HepG2 (cell line): Measurements from ENCODE around the gene TAS2R40. TPM values are rescaled to one million over a fixed set of nuclear protein-coding genes. Genes with fewer than 3 reads are reported as not detected.

Experiments
- ADNP ChIP-seq: sonication (generic); formaldehyde crosslinking; IDR thresholded peaks from 2 replicates; pipeline ENCODE4 v1.4.0; 2020; ENCODE audit warnings: missing genetic modification reagents
- AGO2 ChIP-seq: fragments of 200-400 bp; formaldehyde crosslinking; optimal IDR thresholded peaks from 2 replicates; pipeline ENCODE3; 2017; ENCODE audit warnings: mild to moderate bottlenecking, low read depth, low read length, moderate library complexity
- CENPT ChIP-seq: sonication (generic); formaldehyde crosslinking; IDR thresholded peaks from 2 replicates; pipeline ENCODE4 v1.8.0; 2022; ENCODE audit warnings: low read depth, mild to moderate bottlenecking, moderate library complexity, missing genetic modification reagents
- CREBL2 ChIP-seq: sonication (generic); formaldehyde crosslinking; IDR thresholded peaks from 2 replicates; pipeline ENCODE4 v1.8.1; 2023; ENCODE audit warnings: missing genetic modification reagents, mild to moderate bottlenecking, borderline replicate concordance
- ELK4 ChIP-seq: sonication (generic); formaldehyde crosslinking; IDR thresholded peaks from 2 replicates; pipeline ENCODE4 v1.9.0; 2021; ENCODE audit warnings: missing genetic modification reagents, borderline replicate concordance
- FOSL1 ChIP-seq: sonication (generic); formaldehyde crosslinking; IDR thresholded peaks from 2 replicates; pipeline ENCODE4 v1.9.0; 2021; ENCODE audit warnings: missing genetic modification reagents, borderline replicate concordance
- KDM2A ChIP-seq: sonication (generic); formaldehyde crosslinking; IDR thresholded peaks from 2 replicates; pipeline ENCODE4 v1.4.0; 2020; ENCODE audit warnings: low read depth, missing genetic modification reagents, borderline replicate concordance
- MIXL1 ChIP-seq: IDR thresholded peaks from 2 replicates; pipeline ENCODE4 v1.6.1; 2016
- MTF2 ChIP-seq: sonication (generic); formaldehyde crosslinking; IDR thresholded peaks from 2 replicates; pipeline ENCODE4 v1.5.0; 2020; ENCODE audit warnings: missing genetic modification reagents, borderline replicate concordance
- NFE2L1 ChIP-seq: sonication (generic); formaldehyde crosslinking; IDR thresholded peaks from 2 replicates; pipeline ENCODE4 v1.4.0; 2020; ENCODE audit warnings: missing genetic modification reagents, mild to moderate bottlenecking, borderline replicate concordance
- PHB2 ChIP-seq: fragments of 450-650 bp; IDR thresholded peaks from 2 replicates; pipeline ENCODE4 v1.6.1; 2018; ENCODE audit not compliant: partially characterized antibody
- RAD21 ChIP-seq: fragments of 450-650 bp; formaldehyde crosslinking; IDR thresholded peaks from 2 replicates; pipeline ENCODE4 v1.5.0; 2020; ENCODE audit warnings: mild to moderate bottlenecking
- RNF219 ChIP-seq: sonication (generic); formaldehyde crosslinking; IDR thresholded peaks from 2 replicates; pipeline ENCODE4 v1.5.0; 2020; ENCODE audit warnings: mild to moderate bottlenecking, missing genetic modification reagents
- SAFB2 ChIP-seq: sonication (generic); formaldehyde crosslinking; IDR thresholded peaks from 2 replicates; pipeline ENCODE4 v1.5.1; 2020; ENCODE audit warnings: missing genetic modification reagents, low read depth, mild to moderate bottlenecking, borderline replicate concordance
- SMARCE1 ChIP-seq: fragments of 450-650 bp; IDR thresholded peaks from 2 replicates; pipeline ENCODE4 v1.6.1; 2017; ENCODE audit warnings: borderline replicate concordance
- SNAI1 ChIP-seq: sonication (generic); formaldehyde crosslinking; IDR thresholded peaks from 2 replicates; pipeline ENCODE4 v1.5.0; 2020; ENCODE audit warnings: mild to moderate bottlenecking, missing genetic modification reagents, borderline replicate concordance
- ZNF354B ChIP-seq: sonication (generic); formaldehyde crosslinking; IDR thresholded peaks from 2 replicates; pipeline ENCODE4 v1.8.0; 2022; ENCODE audit warnings: mild to moderate bottlenecking, missing genetic modification reagents
- ZNF607 ChIP-seq: sonication (generic); formaldehyde crosslinking; IDR thresholded peaks from 2 replicates; pipeline ENCODE4 v1.5.1; 2020; ENCODE audit warnings: missing genetic modification reagents, mild to moderate bottlenecking, borderline replicate concordance
- ZNF710 ChIP-seq: sonication (generic); formaldehyde crosslinking; IDR thresholded peaks from 2 replicates; pipeline ENCODE4 v1.5.0; 2020; ENCODE audit warnings: mild to moderate bottlenecking, missing genetic modification reagents, borderline replicate concordance
- ZNF782 ChIP-seq: sonication (generic); formaldehyde crosslinking; IDR thresholded peaks from 2 replicates; pipeline ENCODE4 v1.4.0; 2020; ENCODE audit warnings: missing genetic modification reagents, mild to moderate bottlenecking, borderline replicate concordance
- polyA plus RNA-seq, 8 experiments: library from polyadenylated mRNA; depleted of rRNA in 3 of 8; stranded (reverse) in 7 of 8; unstranded in 1 of 8; fragments of >200 nt; fragmentation: Illumina TruSeq in 4 of 8; extraction: Trizol in 4 of 8; gene quantifications; 2 replicates each; pipeline versions ENCODE4 v1.2.1 to v1.2.3, GENCODE V29; 2011 to 2016; ENCODE audit warnings: low read depth in 4 of 8, missing spikeins in 1 of 8, mixed read lengths in 1 of 8; ENCODE audit not compliant: insufficient read depth in 1 of 8
- total RNA-seq, 5 experiments: library from RNA; depleted of rRNA; stranded (reverse); fragments of >200 nt; fragmentation: Illumina TruSeq; extraction: Trizol; gene quantifications; 2 replicates each; pipeline ENCODE4 v1.2.3, GENCODE V29; 2016; ENCODE audit warnings: low read depth in 1 of 5
- TF ChIP-seq, protein P1 (sequence below): sonication (generic); formaldehyde crosslinking; conservative IDR thresholded peaks from 2 replicates; pipeline ENCODE4 v1.8.0; 2022; ENCODE audit warnings: low read depth, missing genetic modification reagents

Gene TAS2R40
- total and polyA plus RNA-seq, 2 of the 13 experiments (the other 11 are each of a cell fraction or from before 2014, with no cell fraction given), result not detected

GRCh38 chr7:143263266-143264195 lies 41.7 kb downstream of the TAS2R40 start, which contains the start of gene GSTK1 (continued):
- TF ChIP-seq MTF2, result no peak; the same call in 1 of the 2 replicates
- TF ChIP-seq KDM2A, result peak; percentile 85
- 0 out of 2 replicates have a peak, but pooled peaks have one; percentile 36 for TF ChIP-seq CENPT (CRISPR knock-in tag)
- peak; percentile 86; the same call in 1 of the 2 replicates for TF ChIP-seq ZNF782 (CRISPR knock-in tag)
- TF ChIP-seq ELK4 (CRISPR knock-in tag), result no peak
- TF ChIP-seq ADNP, result no peak
- TF ChIP-seq ZNF354B (CRISPR knock-in tag), result no peak
- TF ChIP-seq, protein P1, sequence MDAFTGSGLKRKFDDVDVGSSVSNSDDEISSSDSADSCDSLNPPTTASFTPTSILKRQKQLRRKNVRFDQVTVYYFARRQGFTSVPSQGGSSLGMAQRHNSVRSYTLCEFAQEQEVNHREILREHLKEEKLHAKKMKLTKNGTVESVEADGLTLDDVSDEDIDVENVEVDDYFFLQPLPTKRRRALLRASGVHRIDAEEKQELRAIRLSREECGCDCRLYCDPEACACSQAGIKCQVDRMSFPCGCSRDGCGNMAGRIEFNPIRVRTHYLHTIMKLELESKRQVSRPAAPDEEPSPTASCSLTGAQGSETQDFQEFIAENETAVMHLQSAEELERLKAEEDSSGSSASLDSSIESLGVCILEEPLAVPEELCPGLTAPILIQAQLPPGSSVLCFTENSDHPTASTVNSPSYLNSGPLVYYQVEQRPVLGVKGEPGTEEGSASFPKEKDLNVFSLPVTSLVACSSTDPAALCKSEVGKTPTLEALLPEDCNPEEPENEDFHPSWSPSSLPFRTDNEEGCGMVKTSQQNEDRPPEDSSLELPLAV (CRISPR knock-in tag), result no peak
- no peak for TF ChIP-seq FOSL1 (CRISPR knock-in tag)
- TF ChIP-seq CREBL2 (CRISPR knock-in tag), result 0 out of 2 replicates have a peak, but pooled peaks have one; percentile 49
- peak; percentile 62; the same call in 1 of the 2 replicates for TF ChIP-seq MIXL1 (CRISPR knock-in tag)
- peak; percentile 62; the same call in 1 of the 2 replicates for TF ChIP-seq ZNF607 (CRISPR knock-in tag)
- TF ChIP-seq AGO2, result peak; percentile 61
- peak; percentile 49; the same call in 1 of the 2 replicates for TF ChIP-seq ZNF710
- no peak for TF ChIP-seq NFE2L1 (CRISPR knock-in tag)
- no peak for TF ChIP-seq SNAI1 (CRISPR knock-in tag)
- TF ChIP-seq SAFB2 (CRISPR knock-in tag), result peak; percentile 76; the same call in 1 of the 2 replicates
- peak; percentile 22 for TF ChIP-seq RAD21 (CRISPR knock-in tag)
- TF ChIP-seq SMARCE1, result no peak
- no peak for TF ChIP-seq PHB2
- TF ChIP-seq RNF219, result 0 out of 2 replicates have a peak, but pooled peaks have one; percentile 68
